Measurements from ENCODE around the gene GSTM5.
"Not testable (repeated sequence)": the region's sequence is repeated elsewhere in the genome, so short reads cannot be mapped to it uniquely, and the experiment has no call there.

Gene GSTM5

GRCh38 chr1:109697066-109697465, 15.0 kb upstream of the GSTM5 start:
- Histone ChIP-seq H3K4me2 (no peak overlapping the region), H3K27me3 (ENCODE audit: insufficient read depth, low read depth) (no peaks in the 10 kb centered on the region), H3K9ac (no peak overlapping the region), H3K36me3 (ENCODE audit: insufficient read depth) (no peaks in the 10 kb centered on the region), H2AFZ (ENCODE audit: low read depth) (no peak overlapping the region), H4K20me1 (ENCODE audit: insufficient read depth) (no peaks in the 10 kb centered on the region), H3K27ac (no peak overlapping the region), H3K4me1 (ENCODE audit: low read depth, poor library complexity, severe bottlenecking) (no peaks in the 10 kb centered on the region), H3K79me2 (ENCODE audit: insufficient read depth, low read depth) (no peaks in the 10 kb centered on the region), H3K4me3 (IDR thresholded peaks at IDR 0.05; ENCODE audit: insufficient read depth, low read depth, low read length) (no peak overlapping the region)
- no peak for TF ChIP-seq CTCF (conservative IDR thresholded peaks at IDR 0.05; ENCODE audit: low read depth, low read length)

- H3K79me2 ChIP-seq (ENCODE audit: insufficient read depth, low read depth); H3K27ac ChIP-seq; H4K20me1 ChIP-seq (ENCODE audit: insufficient read depth); H3K27me3 ChIP-seq (ENCODE audit: insufficient read depth, low read depth); H3K9ac ChIP-seq; H3K36me3 ChIP-seq (ENCODE audit: insufficient read depth); H2AFZ ChIP-seq (ENCODE audit: low read depth); H3K4me3 ChIP-seq (IDR thresholded peaks at IDR 0.05; ENCODE audit: insufficient read depth, low read depth, low read length); H3K4me2 ChIP-seq; H3K4me1 ChIP-seq (ENCODE audit: low read depth, poor library complexity, severe bottlenecking): not testable (repeated sequence)
Measured at GRCh38 chr1:109697861-109698260, 14.2 kb upstream of the GSTM5 start.

GRCh38 chr1:109702940-109703339, 9.1 kb upstream of the GSTM5 start:
- not testable (repeated sequence) for H3K79me2 ChIP-seq (ENCODE audit: insufficient read depth, low read depth); H4K20me1 ChIP-seq (ENCODE audit: insufficient read depth); H2AFZ ChIP-seq (ENCODE audit: low read depth); H3K4me2 ChIP-seq; H3K27ac ChIP-seq; H3K36me3 ChIP-seq (ENCODE audit: insufficient read depth); H3K4me3 ChIP-seq (IDR thresholded peaks at IDR 0.05; ENCODE audit: insufficient read depth, low read depth, low read length); H3K4me1 ChIP-seq (ENCODE audit: low read depth, poor library complexity, severe bottlenecking); H3K9ac ChIP-seq; H3K27me3 ChIP-seq (ENCODE audit: insufficient read depth, low read depth)

- Histone ChIP-seq H2AFZ (ENCODE audit: low read depth) (no peak overlapping the region), H3K27me3 (ENCODE audit: insufficient read depth, low read depth) (no peaks in the 10 kb centered on the region), H3K4me2 (no peak overlapping the region), H3K27ac (no peak overlapping the region), H3K4me3 (IDR thresholded peaks at IDR 0.05; ENCODE audit: insufficient read depth, low read depth, low read length) (no peak overlapping the region), H3K79me2 (ENCODE audit: insufficient read depth, low read depth) (no peaks in the 10 kb centered on the region), H3K36me3 (ENCODE audit: insufficient read depth) (no peaks in the 10 kb centered on the region), H3K4me1 (ENCODE audit: low read depth, poor library complexity, severe bottlenecking) (no peaks in the 10 kb centered on the region), H3K9ac (no peak overlapping the region), H4K20me1 (ENCODE audit: insufficient read depth) (no peaks in the 10 kb centered on the region)
- TF ChIP-seq CTCF (conservative IDR thresholded peaks at IDR 0.05; ENCODE audit: low read depth, low read length), result no peak
Measured at GRCh38 chr1:109704173-109704572, 7.9 kb upstream of the GSTM5 start.

DNA sequence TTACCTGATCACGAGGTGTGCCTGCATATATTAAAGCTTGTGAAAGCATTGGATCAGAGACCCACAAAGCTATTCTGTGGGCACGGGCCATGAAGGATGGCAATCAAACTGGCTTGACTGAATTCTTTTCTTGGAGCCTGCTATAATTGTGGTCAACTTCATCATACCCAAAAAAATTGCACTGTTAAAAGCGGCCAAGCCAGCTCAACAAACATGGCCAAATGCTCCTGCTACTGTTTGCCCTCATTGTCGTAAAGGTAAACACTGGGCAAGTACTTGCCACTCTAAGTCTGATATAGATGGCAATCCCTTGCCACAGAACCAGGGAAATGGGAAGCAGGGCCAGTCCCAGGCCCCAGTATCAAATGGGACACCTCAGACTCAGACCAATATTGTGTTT, 6.6 kb upstream of the GSTM5 start:
- Histone ChIP-seq H3K36me3 (ENCODE audit: insufficient read depth) (no peaks in the 10 kb centered on the region), H3K9ac (no peak overlapping the region), H3K4me2 (no peak overlapping the region), H3K4me1 (ENCODE audit: low read depth, poor library complexity, severe bottlenecking) (no peaks in the 10 kb centered on the region), H3K27ac (no peak overlapping the region), H3K27me3 (ENCODE audit: insufficient read depth, low read depth) (no peaks in the 10 kb centered on the region), H3K4me3 (IDR thresholded peaks at IDR 0.05; ENCODE audit: insufficient read depth, low read depth, low read length) (no peak overlapping the region), H3K79me2 (ENCODE audit: insufficient read depth, low read depth) (no peaks in the 10 kb centered on the region), H4K20me1 (ENCODE audit: insufficient read depth) (no peaks in the 10 kb centered on the region), H2AFZ (ENCODE audit: low read depth) (no peak overlapping the region)
- TF ChIP-seq CTCF (conservative IDR thresholded peaks at IDR 0.05; ENCODE audit: low read depth, low read length), result no peak

DNA sequence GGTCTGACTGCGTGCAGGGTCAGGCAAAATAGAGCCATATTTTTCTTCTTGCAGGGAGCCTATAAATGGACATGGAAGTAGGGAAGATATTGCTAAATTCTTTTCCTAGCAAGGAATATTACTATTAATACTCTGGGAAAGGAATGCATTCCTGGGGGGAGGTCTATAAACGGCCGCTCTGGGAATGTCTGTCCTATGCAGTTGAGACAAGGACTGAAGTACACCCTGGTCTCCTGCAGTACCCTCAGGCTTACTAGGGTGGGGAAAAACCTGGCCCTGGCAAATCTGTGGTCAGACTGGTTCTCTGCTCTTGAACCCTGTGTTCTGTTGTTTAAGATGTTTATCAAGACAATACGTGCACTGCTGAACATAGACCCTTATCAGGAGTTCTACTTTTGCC, 3.1 kb upstream of the GSTM5 start:
- not testable (repeated sequence) for H2AFZ ChIP-seq (ENCODE audit: low read depth); H3K4me1 ChIP-seq (ENCODE audit: low read depth, poor library complexity, severe bottlenecking); H3K4me3 ChIP-seq (IDR thresholded peaks at IDR 0.05; ENCODE audit: insufficient read depth, low read depth, low read length); H3K9ac ChIP-seq; H4K20me1 ChIP-seq (ENCODE audit: insufficient read depth); H3K79me2 ChIP-seq (ENCODE audit: insufficient read depth, low read depth); H3K36me3 ChIP-seq (ENCODE audit: insufficient read depth); H3K27me3 ChIP-seq (ENCODE audit: insufficient read depth, low read depth); H3K27ac ChIP-seq; H3K4me2 ChIP-seq

- not testable (repeated sequence) for H4K20me1 ChIP-seq (ENCODE audit: insufficient read depth); H3K9ac ChIP-seq; H2AFZ ChIP-seq (ENCODE audit: low read depth); H3K27ac ChIP-seq; H3K79me2 ChIP-seq (ENCODE audit: insufficient read depth, low read depth); H3K4me3 ChIP-seq (IDR thresholded peaks at IDR 0.05; ENCODE audit: insufficient read depth, low read depth, low read length); H3K4me2 ChIP-seq; H3K4me1 ChIP-seq (ENCODE audit: low read depth, poor library complexity, severe bottlenecking); H3K27me3 ChIP-seq (ENCODE audit: insufficient read depth, low read depth); H3K36me3 ChIP-seq (ENCODE audit: insufficient read depth)
Measured at GRCh38 chr1:109709822-109710221, 2.2 kb upstream of the GSTM5 start.
